Activated CD8-positive, alpha-beta memory T cell treated with anti-CD3 and anti-CD28 coated beads for 36 hours (primary cell): ENCODE measurements around the gene DUS3L. TPM values are rescaled to one million over a fixed set of nuclear protein-coding genes. Genes with fewer than 3 reads are reported as not detected.
"Not testable (repeated sequence)": the region's sequence is repeated elsewhere in the genome, so short reads cannot be mapped to it uniquely, and the experiment has no call there.

Source experiments
- CTCF ChIA-PET: fragments of 350-600 bp; sonication (Branson Sonifier 250); formaldehyde crosslinking; loops from one replicate; lab custom pipeline; 2021; ENCODE audit warnings: antibody characterized with exemption; lab: Charles Lee
- POLR2A ChIA-PET: fragments of 350-600 bp; sonication (Branson Sonifier 250); formaldehyde crosslinking; loops from one replicate; lab custom pipeline; 2021; ENCODE audit warnings: antibody characterized with exemption; lab: Charles Lee
- total RNA-seq, 2 experiments: library from RNA; stranded (reverse); gene quantifications; one replicate each; pipeline ENCODE4 v1.2.3, GENCODE V29; 2021

Gene DUS3L
- total RNA-seq, 2 experiments from 2014 or later, result 85.1 to 94.6 TPM

DNA sequence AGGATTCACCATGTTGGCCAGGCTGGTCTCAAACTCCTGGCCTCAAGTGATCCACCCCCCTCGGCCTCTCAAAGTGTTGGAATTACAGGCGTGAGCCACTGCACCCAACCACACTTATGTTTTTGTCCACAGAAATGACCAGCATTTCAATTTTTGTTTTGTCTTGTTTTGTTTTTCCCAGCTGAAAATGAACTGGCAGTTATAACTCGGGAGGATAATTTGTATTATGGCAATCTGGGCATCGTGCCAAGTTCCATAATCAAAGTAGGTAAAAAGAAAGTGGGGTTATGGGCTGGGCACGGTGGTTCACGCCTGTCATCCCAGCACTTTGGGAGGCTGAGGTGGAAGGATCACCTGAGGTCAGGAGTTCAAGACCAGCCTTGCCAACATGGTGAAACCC is 42.0 kb downstream of the DUS3L start:
- POLR2A ChIA-PET, result not testable (repeated sequence)
- CTCF ChIA-PET, result interaction anchor here (0.6 to 1.0 kb wide), 2 partner anchors 25 to 239 kb away, joined by 3 to 5 read pairs; no protein-coding TSS in a partner anchor

DNA sequence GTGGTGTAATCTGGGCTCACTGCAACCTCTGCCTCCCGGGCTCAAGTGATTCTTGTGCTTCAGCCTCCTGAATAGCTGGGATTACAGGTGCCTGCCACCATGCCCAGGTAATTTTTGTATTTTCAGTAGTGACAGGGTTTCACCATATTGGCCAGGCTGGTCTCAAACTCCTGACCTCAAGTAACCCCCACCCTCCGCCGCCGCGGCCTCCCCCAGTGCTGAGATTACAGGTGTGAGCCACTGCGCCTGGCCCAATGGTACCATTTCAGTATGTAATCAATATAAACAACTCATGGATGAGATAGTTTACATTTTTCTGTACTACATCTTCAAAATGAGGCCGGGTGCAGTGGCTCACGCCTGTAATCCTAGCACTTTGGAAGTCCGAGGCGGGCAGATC is 46.0 kb downstream of the DUS3L start:
- POLR2A ChIA-PET, CTCF ChIA-PET: not testable (repeated sequence)

DNA sequence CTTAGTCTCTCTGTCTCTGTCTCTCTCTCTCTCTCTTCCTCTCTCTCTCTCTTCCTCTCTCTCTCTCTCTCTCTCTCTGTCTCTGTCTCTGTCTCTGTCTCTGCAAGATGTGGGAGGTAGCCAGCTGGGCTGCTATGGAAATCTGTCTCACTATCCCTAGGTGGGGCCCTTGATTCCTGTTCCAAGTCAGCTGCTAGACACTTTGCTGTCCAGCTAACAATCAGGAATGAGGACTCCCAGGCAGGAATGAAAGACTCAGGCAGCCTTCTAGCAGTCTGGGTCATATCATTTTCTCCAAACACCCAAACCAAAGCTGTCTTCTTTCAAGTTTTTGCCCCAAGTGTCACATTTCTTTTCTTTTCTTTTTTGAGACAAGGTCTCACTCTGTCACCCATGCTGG is 47.3 kb downstream of the DUS3L start:
- ChIA-PET CTCF (interaction anchor here (0.6 kb wide), 1 partner anchor 24 kb away, joined by 3 read pairs; no protein-coding TSS in a partner anchor), POLR2A (no interaction called here)

DNA sequence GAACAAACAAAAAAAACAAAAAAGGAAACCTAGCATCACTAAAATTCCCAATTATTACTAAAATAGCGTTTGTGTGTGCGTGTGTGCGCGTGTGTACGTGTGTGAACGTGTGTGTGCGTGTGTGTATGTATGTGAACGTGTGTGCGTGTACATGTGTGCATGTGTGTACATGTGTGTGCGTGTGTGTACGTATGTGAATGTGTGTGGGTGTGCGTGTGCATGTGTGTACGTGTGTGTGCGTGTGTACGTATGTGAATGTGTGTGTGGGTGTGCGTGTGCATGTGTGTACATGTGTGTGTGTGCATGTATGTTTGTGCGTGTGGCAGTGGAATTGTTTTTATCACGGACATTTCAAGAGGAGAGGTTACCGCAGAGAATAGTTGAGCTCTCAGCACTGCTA is 48.9 kb downstream of the DUS3L start:
- POLR2A ChIA-PET, result no interaction called here
- CTCF ChIA-PET, result no interaction called here

DNA sequence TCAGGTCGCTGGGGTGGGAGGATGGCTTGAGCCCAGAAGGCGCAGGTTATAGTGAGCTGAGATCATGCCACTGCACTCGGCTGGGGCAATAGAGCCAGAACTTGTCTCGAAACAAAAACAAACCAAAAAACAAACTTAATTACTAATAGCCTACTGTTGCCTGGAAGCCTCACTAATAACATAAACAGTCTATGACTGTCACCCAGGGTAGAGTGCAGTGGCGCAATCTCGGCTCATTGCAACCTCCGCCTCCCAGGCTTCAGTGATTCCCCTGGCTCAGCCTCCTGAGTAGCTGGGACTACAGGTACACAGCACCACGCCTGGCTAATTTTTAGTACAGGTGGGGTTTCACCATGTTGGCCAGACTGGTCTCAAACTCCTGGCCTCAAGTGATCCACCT is 52.5 kb downstream of the DUS3L start:
- POLR2A ChIA-PET, result interaction anchor here (0.6 kb wide), 1 partner anchor 38 kb away, joined by 4 read pairs; no protein-coding TSS in a partner anchor
- CTCF ChIA-PET, result interaction anchor here (0.6 kb wide), 1 partner anchor 18 kb away, joined by 3 read pairs; the partner anchor contains the start of genes CATSPERD and LONP1

Other genes starting within 250 kb of the DUS3L start
- under 1 TPM; 0.27 to 0.48 TPM for gene TINCR, start 223.2 kb downstream of the DUS3L start, total RNA-seq
- gene SAFB2, start 168.4 kb downstream of the DUS3L start, total RNA-seq, result 10 to 100 TPM; 78.5 to 83.6 TPM
- gene SAFB, start 168.1 kb downstream of the DUS3L start, total RNA-seq, result 100 to 1,000 TPM; 128 to 129 TPM
- gene MICOS13, start 110.6 kb downstream of the DUS3L start, total RNA-seq, result 10 to 100 TPM; 54.6 to 62.1 TPM
- gene HSD11B1L, start 110.1 kb downstream of the DUS3L start, total RNA-seq, result 1 to 10 TPM; 1.8 to 2.2 TPM
- 1,000 to 10,000 TPM; 1,455 to 1,458 TPM for gene RPL36, start 100.9 kb downstream of the DUS3L start, total RNA-seq
- gene LONP1, start 71.0 kb downstream of the DUS3L start, total RNA-seq, result 100 to 1,000 TPM; 284 to 290 TPM
- gene CATSPERD, start 70.5 kb downstream of the DUS3L start, total RNA-seq, result not detected
- 1 to 10 TPM; 8.5 to 9.9 TPM for gene PRR22, start 6.4 kb downstream of the DUS3L start, total RNA-seq
- under 1 TPM in 1 of 2 experiments, not detected in 1; 0.25 TPM for gene NRTN, start 13.9 kb upstream of the DUS3L start, total RNA-seq
- not detected for gene FUT6, start 48.5 kb upstream of the DUS3L start, total RNA-seq
- gene FUT3, start 60.3 kb upstream of the DUS3L start, total RNA-seq, result not detected
- not detected for gene FUT5, start 79.4 kb upstream of the DUS3L start, total RNA-seq
- gene NDUFA11, start 112.6 kb upstream of the DUS3L start, total RNA-seq, result 100 to 1,000 TPM; 238 to 252 TPM
- 1 to 10 TPM; 1.7 to 1.9 TPM for gene VMAC, start 113.7 kb upstream of the DUS3L start, total RNA-seq
- gene CAPS, start 123.1 kb upstream of the DUS3L start, total RNA-seq, result 1 to 10 TPM; 1.7 to 2.2 TPM
- gene RANBP3, start 187.0 kb upstream of the DUS3L start, total RNA-seq, result 100 to 1,000 TPM in 1 of 2 experiments, 10 to 100 TPM in 1; 98.8 to 104 TPM